Measurements from ENCODE around the gene SLIT3.

The SLIT3 gene

GRCh38 chr5:169064093-169064492 is 236.8 kb downstream of the SLIT3 start:
- DNase-seq, result no peak

DNA sequence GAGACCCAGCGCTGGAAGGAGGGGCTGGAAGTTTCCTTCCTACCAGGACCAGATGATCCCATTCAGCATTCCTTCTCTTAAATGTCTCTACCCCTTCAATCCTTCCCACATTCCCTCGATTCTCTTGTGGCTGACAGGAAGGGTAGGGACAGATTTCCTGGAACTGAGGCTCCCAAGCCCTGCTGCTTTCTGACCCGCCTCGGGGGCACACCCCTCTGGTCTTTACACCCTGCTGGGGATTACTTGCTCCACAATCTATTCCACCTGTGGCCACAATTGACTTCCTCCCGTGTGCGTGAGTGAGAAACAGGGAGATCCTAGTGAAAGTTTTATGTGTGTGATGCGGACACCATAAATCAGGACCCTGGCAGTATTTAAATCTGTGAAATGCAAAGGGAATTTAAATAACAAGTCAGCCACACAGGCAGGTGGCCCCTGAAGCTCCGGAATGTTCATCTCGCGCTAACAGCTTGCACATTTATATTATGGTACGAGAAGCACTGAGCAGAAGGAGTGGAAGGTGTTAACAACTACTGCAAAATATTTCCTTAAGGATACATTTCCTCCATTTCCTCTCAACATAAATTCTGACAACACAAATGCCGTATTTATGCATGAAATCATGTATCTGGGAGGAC is 237.5 kb downstream of the SLIT3 start:
- DNase-seq, result no peak

- no peak for DNase-seq
These were observed 238.2 kb downstream of the SLIT3 start for GRCh38 chr5:169062690-169063089.

DNA sequence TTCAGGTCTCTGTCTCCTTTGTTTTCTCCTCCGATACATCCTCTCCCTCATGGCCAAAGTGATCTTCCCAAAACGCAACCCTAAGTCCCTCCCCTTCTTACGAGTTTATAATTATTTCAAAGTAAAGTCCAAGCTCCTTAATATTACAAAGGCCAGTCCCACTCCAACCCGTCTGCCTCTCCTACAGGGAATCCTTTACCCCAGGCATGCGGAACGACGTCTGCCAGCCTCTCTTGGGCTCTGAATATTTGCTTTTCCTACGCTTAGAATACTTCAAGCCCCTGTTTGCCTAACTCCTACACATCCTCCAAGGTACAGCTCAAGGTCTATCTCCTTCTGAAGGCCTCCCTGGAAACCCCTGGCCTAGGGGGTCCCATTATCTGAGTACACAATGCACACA is 246.4 kb downstream of the SLIT3 start:
- DNase-seq, result no peak

DNA sequence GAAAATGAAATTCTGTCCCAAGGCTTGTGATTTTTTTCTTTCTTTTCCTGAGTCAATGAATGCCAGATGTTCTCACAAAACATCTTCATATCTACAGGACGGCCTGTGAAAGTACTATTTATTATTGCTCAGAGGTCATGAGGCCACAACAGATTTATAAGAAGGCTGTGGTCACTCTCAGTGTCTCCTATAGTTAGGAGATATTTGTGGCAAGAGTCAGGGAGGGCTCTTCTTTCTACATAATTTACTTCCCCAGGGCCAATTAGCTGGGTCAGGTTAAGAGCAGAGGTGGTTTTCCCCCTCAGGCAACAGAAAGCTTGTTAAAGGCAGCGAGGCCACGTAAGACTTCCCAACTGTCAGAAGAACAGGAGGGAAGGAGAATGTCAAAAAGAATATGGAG is 248.7 kb downstream of the SLIT3 start:
- no peak for DNase-seq

- DNase-seq, result no peak
These were observed 249.6 kb downstream of the SLIT3 start for GRCh38 chr5:169051351-169051750.

DNA sequence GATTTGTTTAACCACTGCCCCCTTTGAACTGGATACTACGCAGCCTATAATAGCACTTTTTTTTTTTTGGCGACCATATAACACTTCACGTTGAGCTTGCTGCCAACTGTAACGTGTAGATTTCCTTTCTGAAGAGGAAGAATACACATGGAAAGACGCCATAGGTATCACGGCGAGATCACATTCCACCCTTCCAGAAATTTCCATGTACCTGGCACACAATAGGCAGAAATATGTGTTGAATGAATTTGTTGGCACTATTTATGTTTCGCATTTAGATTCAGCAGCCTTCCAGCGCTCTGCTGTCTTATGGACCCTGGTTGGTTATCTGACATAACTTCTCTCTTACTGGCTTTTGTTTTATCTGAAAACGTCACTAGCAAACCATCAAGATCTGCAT is 250.3 kb downstream of the SLIT3 start:
- no peak for DNase-seq

GRCh38 chr5:169050146-169050571 is 250.8 kb downstream of the SLIT3 start:
- DNase-seq, result no peak

DNA sequence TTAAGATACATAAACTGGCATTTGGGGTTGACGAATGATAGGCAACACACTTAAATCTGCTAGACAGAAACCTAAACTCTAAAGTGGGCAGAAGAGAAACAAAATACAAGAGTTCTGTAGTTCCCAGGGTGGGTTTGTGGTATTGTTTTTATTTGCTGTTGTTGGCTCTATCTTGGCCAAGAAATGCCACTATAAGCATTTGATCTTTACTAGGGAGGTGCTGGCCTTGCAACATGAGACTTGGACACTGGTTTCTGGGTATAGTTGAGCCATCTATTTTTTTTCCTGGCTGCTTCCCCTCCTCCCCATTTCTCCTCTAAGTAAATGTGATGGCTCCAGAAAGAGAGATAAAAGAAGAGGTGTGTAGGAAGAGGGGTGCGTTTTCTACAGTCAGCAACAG is 251.2 kb downstream of the SLIT3 start:
- DNase-seq, result no peak

GRCh38 chr5:169048181-169049125 is 252.5 kb downstream of the SLIT3 start:
- no peak for DNase-seq

DNA sequence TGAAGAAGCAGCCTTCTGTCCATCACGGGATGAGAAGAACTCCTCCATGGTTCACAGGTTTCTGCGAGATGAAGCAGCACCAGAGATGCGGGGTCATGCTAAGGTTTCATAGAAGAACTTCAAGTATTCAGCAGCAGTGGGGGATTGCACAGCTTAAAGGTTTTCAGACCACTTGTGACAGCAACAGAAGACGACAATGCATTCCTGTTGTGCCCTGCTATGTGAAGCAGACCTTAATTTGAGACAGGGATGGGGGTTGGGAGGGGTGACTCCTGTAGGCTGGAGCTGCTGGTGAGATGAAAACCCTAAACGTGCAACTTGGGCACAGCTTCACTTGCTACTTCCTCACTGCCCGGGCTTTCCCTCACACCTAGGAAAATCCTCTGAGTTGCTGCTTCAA is 256.0 kb downstream of the SLIT3 start:
- DNase-seq, result no peak

DNA sequence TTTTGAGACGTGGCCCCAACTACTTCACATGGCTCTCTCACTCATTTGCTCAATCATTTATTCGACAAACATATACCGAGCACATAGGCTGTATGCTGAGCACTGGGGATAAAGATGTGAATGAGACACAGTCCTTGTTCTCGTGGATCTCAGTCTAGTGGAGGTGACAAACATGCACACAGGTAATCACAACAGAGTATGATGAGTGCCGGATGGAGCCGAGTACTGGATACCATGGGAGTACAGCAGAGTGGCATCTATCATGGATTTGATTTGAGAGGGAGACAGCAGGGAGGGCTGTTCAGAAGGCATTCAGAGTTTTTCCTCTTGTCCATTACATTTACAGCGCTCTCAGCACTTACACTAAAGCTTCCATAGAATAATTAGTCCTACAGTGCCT is 259.8 kb downstream of the SLIT3 start:
- no peak for DNase-seq

DNA sequence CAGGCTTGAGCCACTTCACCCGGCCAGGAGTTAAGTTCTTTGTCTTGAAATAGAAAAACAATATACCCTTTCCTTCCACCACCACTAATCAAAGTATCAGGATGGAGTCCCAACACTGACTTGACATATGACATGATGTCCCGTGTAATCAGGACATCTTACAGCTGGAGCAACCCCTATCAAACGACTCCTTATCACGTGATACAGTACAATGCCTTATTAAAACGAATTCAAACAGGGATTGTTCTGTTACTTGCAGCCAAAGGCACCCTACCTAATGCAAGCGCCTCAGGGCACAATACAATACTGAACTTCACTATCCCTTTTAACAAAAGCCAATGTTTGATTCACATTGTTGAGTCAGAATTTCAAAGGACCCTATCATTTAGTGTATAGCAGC is 261.3 kb downstream of the SLIT3 start:
- DNase-seq, result no peak

DNA sequence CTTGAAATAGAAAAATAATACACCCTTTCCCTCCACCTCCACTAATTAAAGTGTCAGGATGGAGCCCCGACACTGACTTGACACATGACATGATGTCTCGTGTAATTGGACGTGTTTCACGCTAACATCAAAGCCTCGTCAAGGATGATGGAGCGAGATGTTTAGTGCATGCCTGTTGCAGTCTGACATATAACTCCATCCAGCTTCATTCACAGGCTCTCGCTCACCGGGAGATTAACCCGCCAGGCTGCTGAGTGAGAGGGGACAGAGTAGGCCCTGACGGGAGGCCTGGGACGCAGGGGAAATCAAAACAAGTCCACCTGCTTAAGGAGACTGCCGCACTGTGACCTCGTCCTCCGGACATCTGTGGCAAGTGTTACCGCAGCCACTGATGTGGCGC is 263.5 kb downstream of the SLIT3 start:
- DNase-seq, result no peak

DNA sequence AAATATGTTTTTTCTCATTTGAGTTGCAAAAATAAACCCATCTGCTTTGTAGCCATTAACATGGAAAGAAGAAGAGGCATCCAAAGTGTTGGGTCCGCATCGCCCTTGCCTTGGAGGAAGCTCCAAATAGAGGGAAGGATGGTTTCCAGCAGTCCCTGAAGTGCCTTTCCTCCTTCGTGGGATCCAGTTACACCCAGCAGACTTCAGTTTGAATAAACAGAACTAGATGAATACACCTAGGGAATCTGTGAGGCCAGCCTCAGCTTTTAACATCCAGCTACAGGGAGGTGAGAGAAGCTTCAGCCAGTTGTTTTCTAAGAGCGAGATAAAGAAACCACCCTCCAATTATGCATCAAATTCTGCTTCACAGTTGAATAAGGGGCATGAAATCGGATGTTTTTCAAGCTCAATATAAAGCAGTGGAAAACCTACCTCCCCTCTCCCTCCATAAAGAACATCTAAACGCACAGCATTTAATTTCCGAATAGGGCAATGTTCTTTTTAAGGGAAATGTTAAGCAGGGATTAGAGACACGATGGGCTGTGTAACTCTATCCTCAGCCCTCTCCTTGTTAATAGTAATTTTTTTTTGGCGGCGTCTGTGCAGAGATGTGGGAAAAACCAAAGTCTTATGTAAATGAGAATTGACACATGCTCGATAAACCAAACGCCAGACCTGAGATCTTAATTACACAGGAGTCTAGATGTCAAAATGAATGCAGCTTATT is 264.7 kb downstream of the SLIT3 start:
- DNase-seq, result no peak

DNA sequence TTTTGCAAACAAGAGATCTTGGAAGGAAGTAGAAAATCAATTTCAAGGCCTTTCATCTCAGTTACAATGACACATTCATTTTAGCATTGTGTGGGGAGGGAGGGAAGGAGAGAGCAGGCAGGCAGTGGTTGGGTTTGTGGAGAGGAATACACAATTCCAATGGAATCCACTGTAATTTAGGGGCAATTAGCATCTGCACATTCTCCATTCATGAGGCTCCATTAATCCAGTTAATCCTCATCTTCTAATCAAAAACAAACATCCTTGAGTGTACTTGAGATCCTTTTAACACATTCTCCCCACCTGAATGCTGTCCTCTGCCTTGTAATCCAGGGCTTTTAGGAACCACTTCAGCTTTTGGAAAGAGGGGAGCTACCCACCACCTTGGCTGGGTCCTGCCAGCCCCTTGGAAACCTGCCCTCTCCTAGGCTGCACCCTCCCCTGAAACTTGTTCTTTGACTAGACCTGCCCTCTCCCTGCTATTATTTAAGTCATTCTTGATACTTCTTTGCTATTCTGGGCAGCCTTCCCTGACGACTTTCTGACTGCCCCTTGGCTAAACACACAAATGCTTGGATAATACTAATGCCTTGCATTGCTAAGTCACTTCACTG is 271.2 kb downstream of the SLIT3 start:
- no peak for DNase-seq

GRCh38 chr5:169029037-169029436 is 271.9 kb downstream of the SLIT3 start:
- DNase-seq, result no peak

DNA sequence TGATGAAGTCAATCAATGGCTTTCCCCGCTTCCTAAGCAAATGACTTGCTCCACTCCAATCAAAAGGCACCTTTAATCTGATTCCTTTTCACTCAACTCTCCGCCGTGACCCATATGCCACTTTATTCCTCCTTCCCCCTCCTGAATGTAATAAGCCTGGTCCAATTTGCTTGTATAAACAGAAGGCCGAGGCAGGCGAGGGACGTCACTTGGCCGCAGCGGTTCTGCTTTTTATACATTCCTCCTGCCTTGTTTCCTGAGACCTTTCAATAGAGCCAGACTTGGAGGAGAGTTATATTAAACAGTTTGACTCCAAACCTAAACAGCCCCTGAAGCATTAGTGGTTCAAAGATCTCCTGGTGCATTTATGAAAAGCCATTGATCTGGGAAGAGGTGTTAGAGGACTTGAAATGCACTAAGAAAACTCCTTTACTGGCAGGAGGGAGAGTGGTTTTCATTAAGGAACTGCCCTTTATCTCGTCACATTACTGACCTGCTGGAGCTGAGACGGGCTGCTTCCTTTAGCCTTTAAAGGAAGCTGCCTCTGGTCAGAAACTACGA is 273.4 kb downstream of the SLIT3 start:
- DNase-seq, result no peak

GRCh38 chr5:169025491-169025890 is 275.4 kb downstream of the SLIT3 start:
- DNase-seq, result no peak

DNA sequence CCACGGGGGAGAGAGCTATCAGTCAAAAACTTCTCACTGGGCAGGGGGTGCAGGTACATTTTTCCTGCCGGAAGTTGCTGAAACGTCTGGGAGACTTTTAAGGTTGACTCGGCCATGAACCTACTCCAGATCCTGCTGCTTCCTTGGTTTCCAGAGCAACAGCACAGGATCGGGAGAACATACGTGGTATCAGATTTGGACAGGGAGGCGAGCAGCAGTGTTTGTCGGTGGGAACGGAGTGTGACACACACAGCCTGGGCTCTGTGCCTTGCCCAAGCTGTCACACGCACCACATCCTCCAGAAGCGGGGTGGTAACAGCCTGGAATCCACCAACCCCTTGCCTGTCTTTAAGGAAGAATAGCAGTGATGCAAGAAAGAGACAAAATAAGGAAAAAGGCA is 276.5 kb downstream of the SLIT3 start:
- DNase-seq, result no peak

DNA sequence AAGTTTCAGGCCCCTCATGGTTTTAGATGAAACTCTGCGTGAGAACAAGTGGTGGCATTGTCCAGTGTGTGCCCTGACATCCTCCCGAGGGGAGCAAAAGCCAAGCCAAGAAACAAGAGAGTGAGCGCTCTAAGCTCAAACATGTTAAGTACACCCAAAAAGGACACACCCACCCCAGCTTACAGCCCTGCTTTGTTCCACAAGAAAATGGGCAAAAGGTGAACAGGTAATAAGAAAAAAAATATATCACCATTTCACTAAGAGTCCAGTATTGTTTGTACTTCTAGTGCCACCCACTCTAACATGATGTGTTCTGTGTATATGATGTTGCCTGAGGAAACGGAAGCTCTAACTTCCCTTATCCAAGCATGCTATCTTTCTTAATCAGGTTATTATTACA is 278.2 kb downstream of the SLIT3 start:
- DNase-seq, result no peak

GRCh38 chr5:169020102-169020501 is 280.8 kb downstream of the SLIT3 start:
- no peak for DNase-seq

- no peak for DNase-seq
These were observed 282.0 kb downstream of the SLIT3 start for GRCh38 chr5:169018925-169019324.
